ENCODE results near the gene VPS13D. TPM values are rescaled to one million over a fixed set of nuclear protein-coding genes. Genes with fewer than 3 reads are reported as not detected.

The VPS13D gene
- total and polyA plus RNA-seq, 2 experiments from 2014 or later, result 9.7 to 35.7 TPM

DNA sequence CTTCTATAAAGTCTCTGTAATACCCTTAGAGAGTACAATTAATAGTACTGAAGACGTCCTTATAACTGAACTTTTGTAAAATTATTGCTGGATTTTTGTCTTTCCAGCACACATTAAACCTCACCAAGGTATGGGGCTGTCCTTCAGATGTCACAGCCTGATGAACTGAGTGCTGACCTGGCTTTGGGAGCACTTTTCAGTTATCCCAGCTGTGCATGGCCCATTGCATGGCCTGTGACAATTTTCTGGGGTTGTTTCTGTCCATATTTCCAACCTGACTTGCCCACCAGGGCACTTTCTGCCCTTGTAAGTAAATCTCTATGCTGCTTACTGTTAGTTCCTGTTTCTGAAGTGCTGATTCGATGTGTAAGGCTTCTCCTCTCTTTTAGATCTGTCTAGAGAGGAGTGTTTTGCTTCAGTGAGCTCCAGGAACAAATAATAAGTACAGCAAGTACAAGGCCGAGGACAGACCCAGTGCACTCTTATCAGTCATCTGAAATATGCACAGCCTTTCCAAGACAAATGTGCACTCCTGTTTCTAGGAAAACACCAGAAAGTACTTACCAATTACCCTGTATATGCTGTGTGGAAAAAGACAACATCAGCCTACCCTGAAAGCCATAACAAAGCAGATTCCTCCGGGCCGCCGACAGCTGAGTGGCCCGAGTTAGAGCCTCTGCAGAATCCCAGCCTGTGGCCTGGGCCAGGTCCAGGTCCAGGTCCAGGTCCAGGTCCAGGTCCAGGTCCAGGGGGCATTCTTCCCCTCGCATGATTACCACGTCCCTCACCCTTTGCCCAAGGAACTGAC lies 266.5 kb downstream of the VPS13D start:
- H3K27ac ChIP-seq, result peak overlapping the region; percentile 63
- TF ChIP-seq, protein P1, sequence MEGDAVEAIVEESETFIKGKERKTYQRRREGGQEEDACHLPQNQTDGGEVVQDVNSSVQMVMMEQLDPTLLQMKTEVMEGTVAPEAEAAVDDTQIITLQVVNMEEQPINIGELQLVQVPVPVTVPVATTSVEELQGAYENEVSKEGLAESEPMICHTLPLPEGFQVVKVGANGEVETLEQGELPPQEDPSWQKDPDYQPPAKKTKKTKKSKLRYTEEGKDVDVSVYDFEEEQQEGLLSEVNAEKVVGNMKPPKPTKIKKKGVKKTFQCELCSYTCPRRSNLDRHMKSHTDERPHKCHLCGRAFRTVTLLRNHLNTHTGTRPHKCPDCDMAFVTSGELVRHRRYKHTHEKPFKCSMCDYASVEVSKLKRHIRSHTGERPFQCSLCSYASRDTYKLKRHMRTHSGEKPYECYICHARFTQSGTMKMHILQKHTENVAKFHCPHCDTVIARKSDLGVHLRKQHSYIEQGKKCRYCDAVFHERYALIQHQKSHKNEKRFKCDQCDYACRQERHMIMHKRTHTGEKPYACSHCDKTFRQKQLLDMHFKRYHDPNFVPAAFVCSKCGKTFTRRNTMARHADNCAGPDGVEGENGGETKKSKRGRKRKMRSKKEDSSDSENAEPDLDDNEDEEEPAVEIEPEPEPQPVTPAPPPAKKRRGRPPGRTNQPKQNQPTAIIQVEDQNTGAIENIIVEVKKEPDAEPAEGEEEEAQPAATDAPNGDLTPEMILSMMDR (IDR thresholded peaks at IDR 0.05; ENCODE audit: low read depth, low read length), result no peak

DNA sequence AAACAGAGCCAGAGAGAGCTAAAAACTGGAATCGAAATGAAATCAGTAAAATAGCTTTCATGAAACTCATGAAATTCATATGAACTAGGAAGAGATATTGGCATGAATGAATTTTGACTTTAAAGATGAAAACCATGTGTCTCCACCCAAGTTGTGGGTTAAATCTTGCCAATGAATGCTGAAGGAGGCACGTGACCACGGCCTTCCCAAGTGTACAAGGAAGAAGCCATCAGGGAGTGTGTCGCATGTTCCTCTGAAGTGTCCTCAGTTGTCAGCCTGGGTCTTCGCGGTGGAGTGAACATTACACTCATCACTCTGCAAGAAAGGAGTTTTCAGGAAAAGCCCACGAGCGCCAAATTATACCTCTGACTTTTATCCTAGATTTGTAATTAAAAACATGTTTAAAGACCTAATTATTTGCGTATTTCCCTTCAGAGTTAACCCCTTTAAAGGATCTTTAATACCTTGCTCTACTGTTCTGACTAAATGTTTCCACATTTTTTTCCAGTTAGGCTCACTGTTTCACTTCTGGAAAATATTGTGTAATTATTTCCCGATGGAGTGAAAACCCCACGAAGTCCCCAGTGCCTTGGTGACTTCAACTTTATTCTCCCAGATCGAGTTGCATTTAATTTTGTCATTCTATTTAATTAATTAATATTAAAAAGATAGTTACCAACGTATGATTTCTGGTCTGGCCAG lies 269.9 kb downstream of the VPS13D start:
- Histone ChIP-seq H3K9me3 (ENCODE audit: low read depth) (no peaks in the 10 kb centered on the region), H3K27ac (no peak overlapping the region), H3K36me3 (no peaks in the 10 kb centered on the region), H3K4me3 (no peak overlapping the region), H3K4me1 (ENCODE audit: low read depth) (peaks cover 23% of the 10 kb centered on the region), H3K27me3 (no peaks in the 10 kb centered on the region)
- TF ChIP-seq, protein P1 (IDR thresholded peaks at IDR 0.05; ENCODE audit: low read depth, low read length), result no peak
- DNase-seq (ENCODE audit: low read depth in 1 of 2, low spot score in 1 of 2), result no peak

More for the DNA sequence above, 266.5 kb downstream of the VPS13D start:
- Histone ChIP-seq H3K36me3 (no peaks in the 10 kb centered on the region), H3K4me3 (no peak overlapping the region), H3K9me3 (ENCODE audit: low read depth) (no peaks in the 10 kb centered on the region), H3K27me3 (no peaks in the 10 kb centered on the region), H3K4me1 (ENCODE audit: low read depth) (peaks cover 23% of the 10 kb centered on the region)
- peak; percentile 23 to 80 for DNase-seq (ENCODE audit: low read depth in 1 of 2, low spot score in 1 of 2)

DNA sequence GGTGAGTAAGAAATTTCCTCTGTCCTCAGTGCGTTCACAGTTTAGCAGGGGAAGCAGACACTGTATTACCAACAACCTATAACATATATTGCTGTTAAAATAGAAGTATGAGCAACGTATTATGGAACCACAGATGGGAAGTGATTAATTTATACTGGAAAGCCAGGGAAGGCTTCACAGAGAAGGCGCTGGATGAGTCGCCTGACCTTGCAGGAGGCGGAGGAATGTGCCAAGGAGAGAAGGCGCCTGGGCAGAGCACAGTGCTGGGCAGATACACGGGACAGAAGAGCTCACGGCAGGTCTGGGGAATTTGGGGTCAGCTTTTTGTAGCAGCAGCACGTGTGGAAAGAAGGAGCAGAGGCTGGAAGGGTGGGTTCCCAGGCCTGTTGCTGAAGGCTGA lies 271.8 kb downstream of the VPS13D start:
- no peaks in the 10 kb centered on the region for H3K27me3 ChIP-seq
- no peak overlapping the region for H3K4me3 ChIP-seq
- TF ChIP-seq, protein P1 (IDR thresholded peaks at IDR 0.05; ENCODE audit: low read depth, low read length), result no peak
- H3K9me3 ChIP-seq (ENCODE audit: low read depth), result no peaks in the 10 kb centered on the region
- H3K27ac ChIP-seq, result no peak overlapping the region
- DNase-seq (ENCODE audit: low read depth in 1 of 2, low spot score in 1 of 2), result peak in 1 of 2 donors; percentile 54
- H3K36me3 ChIP-seq, result no peaks in the 10 kb centered on the region
- H3K4me1 ChIP-seq (ENCODE audit: low read depth), result peaks cover 9% of the 10 kb centered on the region

DNA sequence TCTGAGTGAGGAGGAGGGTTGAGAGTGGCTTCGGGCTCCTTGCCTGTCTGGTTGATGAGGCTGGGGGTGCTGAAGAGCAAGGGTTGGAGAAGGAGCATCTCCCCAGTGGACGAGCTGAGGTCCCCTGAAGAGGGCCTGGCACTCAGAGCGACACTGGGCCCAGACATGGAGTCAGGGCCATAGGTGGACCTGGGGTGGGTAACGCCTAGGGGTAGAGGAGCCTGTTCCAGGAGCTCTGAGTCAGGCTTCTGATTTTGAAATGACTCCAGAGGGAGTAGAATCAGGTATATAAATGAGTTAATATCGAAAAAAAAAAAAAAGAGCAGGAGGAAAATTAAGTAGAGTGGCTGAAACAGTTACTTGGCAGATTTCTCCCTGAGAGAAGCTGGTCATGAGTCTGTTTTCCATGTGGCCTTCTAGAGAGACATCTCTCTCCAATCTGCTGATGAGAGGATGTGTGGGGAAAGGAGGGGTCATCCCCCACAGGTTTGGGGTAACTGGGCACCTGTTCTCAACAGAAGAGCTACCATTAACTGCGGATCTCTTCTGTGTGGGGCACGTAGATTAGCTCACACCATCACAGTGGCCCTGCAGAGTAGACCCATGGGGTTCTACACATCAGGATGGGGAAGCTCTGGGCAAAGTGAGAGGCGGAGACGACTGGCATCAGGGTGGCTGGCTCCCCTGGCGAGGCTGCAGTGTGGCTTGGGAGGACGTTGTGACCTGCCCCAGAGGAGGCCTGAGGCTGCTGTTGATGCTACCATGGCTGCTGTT lies 272.7 kb downstream of the VPS13D start:
- H3K27me3 ChIP-seq, result no peaks in the 10 kb centered on the region
- H3K4me3 ChIP-seq, result no peak overlapping the region
- TF ChIP-seq, protein P1 (IDR thresholded peaks at IDR 0.05; ENCODE audit: low read depth, low read length), result no peak
- no peak for DNase-seq (ENCODE audit: low read depth in 1 of 2, low spot score in 1 of 2)
- no peaks in the 10 kb centered on the region for H3K9me3 ChIP-seq (ENCODE audit: low read depth)
- no peaks in the 10 kb centered on the region for H3K36me3 ChIP-seq
- no peak overlapping the region for H3K27ac ChIP-seq
- peaks cover under 1% of the 10 kb centered on the region for H3K4me1 ChIP-seq (ENCODE audit: low read depth)

DNA sequence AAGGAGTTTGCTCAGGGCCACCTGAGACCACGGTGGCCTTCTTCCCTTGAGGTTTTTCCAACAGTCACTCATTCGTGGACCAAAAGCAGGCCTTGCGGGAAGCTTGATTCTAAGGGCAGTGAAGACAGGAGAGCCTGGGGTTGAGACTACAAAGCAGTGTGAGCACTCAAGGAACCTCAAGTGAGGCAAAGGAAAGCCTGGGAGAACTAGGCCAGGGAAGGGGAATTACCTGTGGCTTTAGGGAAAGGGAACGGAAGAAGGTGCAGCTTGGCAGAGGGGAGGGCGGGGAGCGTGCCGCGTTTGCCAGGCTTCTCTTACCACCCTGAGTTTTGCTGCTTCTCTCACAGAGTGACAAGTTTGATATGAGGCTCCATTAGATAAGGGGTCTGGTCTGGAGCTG lies 273.9 kb downstream of the VPS13D start:
- Histone ChIP-seq H3K4me3 (no peak overlapping the region), H3K36me3 (no peaks in the 10 kb centered on the region), H3K4me1 (ENCODE audit: low read depth) (no peaks in the 10 kb centered on the region), H3K27ac (no peak overlapping the region), H3K9me3 (ENCODE audit: low read depth) (no peaks in the 10 kb centered on the region), H3K27me3 (no peaks in the 10 kb centered on the region)
- no peak for DNase-seq (ENCODE audit: low read depth in 1 of 2, low spot score in 1 of 2)
- TF ChIP-seq, protein P1 (IDR thresholded peaks at IDR 0.05; ENCODE audit: low read depth, low read length), result no peak
